Gastrocnemius medialis (tissue), 4 donors: ENCODE results near the gene FANCL.

Source experiments
- POLR2A ChIP-seq, 2 donors: fragments of 450-650 bp; IDR thresholded peaks; one replicate each; pipeline ENCODE4 v1.6.1; 2017; ENCODE audit warnings: antibody characterized with exemption in 2 of 2, mild to moderate bottlenecking in 2 of 2, moderate library complexity in 2 of 2
- TF ChIP-seq, protein P1 (sequence below), 5 experiments: fragments of 450-650 bp in 3 of 5; fragments of 200-600 bp in 2 of 5; sonication (generic) in 2 of 5; IDR thresholded peaks in 4 of 5; conservative IDR thresholded peaks in 1 of 5; 1 replicate in 4 of 5; 2 replicates in 1 of 5; pipeline ENCODE4 v1.5.1; 2016 to 2019; ENCODE audit warnings: antibody characterized with exemption in 5 of 5, mild to moderate bottlenecking in 3 of 5, moderate library complexity in 3 of 5

- TF ChIP-seq, protein P1, sequence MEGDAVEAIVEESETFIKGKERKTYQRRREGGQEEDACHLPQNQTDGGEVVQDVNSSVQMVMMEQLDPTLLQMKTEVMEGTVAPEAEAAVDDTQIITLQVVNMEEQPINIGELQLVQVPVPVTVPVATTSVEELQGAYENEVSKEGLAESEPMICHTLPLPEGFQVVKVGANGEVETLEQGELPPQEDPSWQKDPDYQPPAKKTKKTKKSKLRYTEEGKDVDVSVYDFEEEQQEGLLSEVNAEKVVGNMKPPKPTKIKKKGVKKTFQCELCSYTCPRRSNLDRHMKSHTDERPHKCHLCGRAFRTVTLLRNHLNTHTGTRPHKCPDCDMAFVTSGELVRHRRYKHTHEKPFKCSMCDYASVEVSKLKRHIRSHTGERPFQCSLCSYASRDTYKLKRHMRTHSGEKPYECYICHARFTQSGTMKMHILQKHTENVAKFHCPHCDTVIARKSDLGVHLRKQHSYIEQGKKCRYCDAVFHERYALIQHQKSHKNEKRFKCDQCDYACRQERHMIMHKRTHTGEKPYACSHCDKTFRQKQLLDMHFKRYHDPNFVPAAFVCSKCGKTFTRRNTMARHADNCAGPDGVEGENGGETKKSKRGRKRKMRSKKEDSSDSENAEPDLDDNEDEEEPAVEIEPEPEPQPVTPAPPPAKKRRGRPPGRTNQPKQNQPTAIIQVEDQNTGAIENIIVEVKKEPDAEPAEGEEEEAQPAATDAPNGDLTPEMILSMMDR (IDR thresholded peaks at IDR 0.05 in 4 of 5, conservative IDR thresholded peaks at IDR 0.05 in 1 of 5) = no peak
- TF ChIP-seq POLR2A (IDR thresholded peaks at IDR 0.05) = no peak
Measured at GRCh38 chr2:58157754-58158153, 83.4 kb downstream of the FANCL start.
